Glomerular endothelial cell (primary cell): ENCODE results near the gene APLP2. TPM values are rescaled to one million over a fixed set of nuclear protein-coding genes. Genes with fewer than 3 reads are reported as not detected.

Experiments used
- DNase-seq: peaks from one replicate; pipeline ENCODE4 v3.0.0-alpha.2; 2011; ENCODE audit warnings: low read depth, low spot score; ENCODE audit errors: extremely low read depth
- total RNA-seq: library from RNA; depleted of rRNA; stranded (reverse); fragments of >200 nt; gene quantifications from 2 replicates; pipeline ENCODE4 v1.2.3, GENCODE V29; 2015

Gene APLP2
- total RNA-seq, 1 donor from 2014 or later, result 1,168 TPM

DNA sequence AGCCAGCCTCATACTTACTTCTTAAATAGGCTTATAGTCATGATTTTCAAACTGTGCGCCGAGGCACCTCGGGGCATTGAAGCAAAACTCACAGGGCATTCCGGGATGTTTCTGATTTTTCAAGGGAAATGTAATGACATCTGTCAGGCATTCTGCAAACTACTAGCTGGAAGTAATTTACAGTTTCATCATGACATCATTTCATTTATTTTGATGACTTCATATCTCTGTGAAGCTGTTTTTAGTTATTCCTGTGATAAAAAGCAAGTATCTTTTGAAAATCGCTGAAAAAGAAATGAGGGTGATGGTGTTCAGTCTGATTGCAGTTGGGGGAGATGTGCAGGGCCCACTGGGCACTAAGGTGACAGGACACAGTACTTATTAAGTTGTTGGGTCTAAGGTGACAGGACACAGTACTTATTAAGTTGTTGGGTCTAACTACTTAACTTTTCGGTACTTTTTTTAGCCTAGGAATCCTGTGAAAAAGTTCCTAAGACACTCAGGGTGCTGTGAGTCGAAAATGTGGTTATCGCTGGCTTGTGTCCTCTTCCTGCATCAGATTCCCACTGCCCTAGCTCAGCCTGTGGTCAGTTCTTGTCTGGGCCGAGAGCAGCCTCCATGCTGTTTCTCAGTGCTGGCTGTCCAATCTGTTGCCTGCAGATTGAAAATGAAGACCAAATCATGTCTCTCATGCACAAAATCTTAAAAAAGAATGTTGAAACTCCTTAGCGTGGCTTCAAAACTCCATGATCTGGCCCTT lies 42.6 kb downstream of the APLP2 start:
- no peak for DNase-seq

DNA sequence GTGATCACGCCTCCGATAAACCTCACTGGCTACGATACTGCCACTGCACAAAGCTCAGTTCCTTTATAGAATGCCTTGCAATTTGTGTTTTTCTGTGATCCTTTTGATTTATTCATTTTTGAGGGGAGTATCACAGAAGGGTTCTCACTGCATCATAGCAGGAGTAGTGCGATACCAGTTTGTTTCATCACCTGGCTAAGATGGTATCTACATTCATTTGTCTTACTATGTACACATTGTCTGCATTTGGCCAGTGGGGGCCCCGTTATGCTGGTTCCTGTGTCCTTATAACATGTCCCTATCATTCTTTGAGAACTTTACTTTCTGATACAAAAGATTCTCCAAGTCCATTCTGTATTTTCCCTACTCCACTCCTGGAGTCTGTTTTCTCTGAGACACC lies 44.6 kb downstream of the APLP2 start:
- no peak for DNase-seq

DNA sequence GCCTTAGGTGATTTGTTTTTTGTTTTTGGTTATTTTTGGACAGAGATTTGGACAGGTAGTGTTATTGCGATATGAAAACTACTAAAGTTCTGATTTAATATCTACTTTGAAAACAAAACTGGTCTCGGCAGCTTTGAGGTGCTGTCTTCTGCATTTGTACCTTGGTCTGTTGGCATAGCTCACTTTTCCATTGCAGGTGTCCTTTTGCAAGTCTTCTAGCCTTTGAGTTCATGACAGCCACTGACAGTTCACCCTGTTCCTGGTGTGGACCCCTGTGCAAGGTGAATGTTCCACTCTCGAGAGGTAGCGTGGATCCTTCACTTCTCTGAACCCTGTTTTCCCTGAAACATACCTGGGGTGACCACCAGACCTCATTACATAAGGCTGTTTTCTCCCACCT lies 45.0 kb downstream of the APLP2 start:
- no peak for DNase-seq

DNA sequence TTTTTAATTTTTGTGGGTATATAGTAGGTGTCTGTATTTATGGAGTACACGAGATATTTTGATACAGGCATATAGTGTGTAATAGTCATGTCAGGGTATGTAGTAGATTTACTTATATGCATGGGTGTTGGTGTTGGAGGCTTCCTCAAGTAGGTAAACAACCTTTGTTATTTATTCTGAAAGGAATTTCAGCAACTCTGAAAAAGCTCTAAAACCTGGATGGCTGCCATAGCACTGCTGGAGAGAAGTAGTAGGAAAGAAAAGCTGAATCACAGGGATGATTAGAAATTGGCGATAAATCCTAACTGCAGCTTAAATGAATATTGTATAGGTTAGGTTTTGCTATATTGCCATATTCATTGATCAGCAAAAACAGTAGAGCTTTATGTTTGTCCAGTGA lies 45.5 kb downstream of the APLP2 start:
- DNase-seq, result no peak

DNA sequence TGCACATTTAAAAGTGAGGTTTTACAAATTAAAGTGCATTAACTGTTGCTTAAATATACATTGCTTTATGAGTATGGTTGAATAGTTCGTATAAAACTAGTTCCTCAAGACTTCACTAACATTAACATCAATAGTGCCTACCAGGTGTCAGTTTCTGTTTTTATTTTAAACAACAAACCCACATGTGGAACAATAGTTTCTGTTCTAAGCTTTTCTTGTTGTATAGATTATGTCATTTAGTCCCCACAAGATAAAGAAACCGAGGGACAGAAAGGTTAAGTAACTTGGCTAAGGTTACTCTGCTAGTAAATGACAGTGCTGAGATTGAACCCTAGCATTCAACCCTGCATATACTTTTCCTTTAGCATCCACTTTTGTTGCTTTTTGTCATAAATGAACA lies 48.5 kb downstream of the APLP2 start:
- no peak for DNase-seq

DNA sequence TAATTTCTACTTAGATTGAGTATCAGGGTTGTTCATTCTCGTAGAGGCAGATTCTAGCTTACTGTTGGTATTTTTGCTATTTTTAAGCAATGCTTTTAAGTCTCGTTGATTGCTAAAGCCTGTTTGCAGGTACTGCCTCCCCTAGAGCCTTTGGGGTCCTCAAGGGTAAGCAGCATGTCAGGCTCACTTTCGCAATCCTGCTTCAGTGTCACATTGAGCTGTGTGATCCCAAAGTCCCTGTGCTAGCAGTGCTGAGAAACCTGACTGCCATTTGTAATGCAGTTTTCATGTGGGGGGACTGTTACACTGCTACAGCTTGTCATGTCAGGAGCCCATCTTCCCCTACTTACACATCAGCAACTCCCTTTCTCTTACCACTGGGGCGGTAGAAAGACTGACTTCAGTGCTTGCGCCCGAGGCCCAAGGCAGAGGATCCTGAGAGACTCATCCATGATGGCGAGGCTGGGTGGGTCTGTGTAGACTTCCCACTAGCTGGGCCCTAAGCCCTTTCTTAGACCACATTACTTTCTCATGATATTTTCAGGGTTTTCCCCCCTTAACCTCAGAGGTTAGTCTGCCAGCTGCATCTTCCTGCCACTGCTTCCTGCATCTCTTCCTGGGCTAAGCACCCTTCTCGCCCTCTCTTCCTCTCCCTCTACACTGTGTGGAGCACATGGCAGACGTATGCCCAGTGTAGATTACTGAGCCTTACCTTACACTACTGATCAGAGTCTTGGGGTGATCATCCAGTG lies 49.1 kb downstream of the APLP2 start:
- no peak for DNase-seq

DNA sequence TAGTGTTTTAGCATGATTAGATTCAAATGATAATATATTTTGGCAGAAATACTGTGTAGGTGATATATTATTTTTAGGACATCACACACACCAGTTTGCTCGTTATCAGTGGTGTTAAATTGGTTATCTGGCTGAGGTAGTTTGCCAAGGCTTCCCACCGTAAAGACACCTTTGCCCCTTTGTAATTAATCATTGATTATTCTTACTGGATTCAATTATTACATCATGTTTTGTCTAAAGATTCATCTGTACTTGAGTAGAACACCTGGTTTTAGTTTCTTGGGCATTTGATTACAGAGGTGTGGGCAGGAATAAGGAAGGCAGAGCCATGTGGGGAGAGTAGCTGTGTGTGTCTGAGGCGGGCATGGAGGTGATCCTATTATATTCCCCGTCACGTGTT lies 50.4 kb downstream of the APLP2 start:
- DNase-seq, result no peak

DNA sequence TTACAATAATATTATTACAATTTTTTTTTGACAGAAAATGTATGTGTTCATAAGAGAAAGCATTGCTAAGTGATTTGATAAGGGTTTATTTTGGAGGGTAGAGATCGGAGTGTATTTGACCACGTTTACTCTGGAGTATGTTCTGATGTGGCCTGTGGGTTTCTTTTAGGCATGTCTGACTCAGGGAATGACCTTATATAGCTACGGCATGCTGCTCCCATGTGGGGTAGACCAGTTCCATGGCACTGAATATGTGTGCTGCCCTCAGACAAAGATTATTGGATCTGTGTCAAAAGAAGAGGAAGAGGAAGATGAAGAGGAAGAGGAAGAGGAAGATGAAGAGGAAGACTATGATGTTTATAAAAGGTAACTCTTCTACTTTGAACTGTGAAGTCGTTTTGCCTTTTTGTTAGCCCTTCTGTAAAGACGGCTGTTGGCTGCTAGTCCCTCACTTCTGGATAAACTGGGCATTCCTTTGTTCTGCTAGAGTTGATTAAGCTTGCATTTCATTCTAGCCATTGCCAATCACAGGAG lies 51.8 kb downstream of the APLP2 start:
- no peak for DNase-seq

DNA sequence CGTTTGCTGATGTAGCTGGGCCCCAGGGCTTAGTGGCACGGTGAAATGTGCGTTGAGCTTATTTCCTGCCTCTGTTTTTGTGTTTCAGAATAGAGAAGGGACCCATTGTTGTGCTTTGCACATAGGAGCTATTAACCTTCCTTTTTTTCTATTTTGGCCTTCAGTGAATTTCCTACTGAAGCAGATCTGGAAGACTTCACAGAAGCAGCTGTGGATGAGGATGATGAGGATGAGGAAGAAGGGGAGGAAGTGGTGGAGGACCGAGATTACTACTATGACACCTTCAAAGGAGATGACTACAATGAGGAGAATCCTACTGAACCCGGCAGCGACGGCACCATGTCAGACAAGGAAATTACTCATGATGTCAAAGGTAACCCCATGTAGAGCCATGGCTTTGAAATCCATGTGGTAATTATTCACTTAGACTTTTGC lies 52.5 kb downstream of the APLP2 start:
- no peak for DNase-seq

DNA sequence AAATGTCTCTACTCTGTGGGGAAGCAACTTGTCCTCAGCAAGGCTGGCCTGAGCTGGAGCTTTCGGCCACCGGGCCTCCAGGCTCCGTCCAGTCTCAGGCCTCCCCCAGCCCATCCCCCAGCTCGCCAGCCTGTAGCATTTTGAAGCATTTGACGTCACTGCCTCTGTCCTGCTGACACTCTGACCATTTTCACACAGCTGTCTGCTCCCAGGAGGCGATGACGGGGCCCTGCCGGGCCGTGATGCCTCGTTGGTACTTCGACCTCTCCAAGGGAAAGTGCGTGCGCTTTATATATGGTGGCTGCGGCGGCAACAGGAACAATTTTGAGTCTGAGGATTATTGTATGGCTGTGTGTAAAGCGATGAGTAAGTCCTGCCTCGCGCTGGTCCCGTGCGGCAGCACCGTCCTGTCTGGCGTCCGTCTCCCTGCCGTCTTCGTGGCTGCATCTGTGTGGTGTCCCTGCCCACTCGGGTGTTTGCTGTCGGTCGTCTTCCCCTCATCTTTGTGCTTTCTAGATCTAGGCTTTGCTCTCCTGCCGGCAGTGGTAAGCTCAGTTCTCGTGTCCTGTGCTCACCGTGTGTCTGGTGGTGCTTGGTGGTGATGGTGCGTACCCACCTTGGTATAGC lies 53.8 kb downstream of the APLP2 start:
- no peak for DNase-seq

DNA sequence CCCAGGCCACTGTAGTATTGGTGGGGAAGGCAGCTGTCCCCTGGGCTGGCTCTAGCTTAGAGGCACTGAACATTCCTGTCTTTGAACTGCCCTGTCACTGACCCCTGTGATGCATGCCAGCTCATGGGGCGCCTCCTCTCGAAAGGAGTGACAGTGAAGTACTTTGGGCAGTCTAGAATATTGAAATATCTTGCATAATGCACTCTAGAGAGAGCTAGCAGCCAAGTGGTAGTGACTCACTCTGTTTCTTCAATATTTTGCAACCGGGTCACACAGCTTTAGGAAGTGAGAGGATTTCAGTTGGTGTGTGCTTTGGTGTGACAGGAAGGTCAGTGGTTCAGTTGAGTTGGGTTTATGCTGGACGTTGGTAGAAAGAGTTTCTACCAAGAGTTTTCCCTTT lies 54.4 kb downstream of the APLP2 start:
- DNase-seq, result no peak

DNA sequence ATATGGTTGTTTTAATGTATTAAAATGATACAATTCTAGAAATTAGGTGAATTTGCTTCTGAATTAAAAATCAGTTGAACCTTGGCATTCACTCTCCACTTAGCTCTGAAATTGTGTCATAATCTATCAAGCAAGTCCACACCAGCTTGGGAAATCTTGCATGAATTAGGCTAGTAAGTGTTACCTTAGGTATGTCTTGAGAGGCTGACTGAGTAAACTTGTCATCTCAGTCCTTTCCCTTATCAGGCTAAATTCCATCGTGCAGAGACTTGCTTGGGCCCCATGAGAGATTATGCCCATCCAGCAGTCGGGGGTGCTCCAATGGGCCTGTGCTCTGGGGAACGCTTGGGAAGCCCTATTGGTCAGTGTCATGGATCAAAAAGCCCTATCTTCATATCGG lies 55.9 kb downstream of the APLP2 start:
- no peak for DNase-seq

DNA sequence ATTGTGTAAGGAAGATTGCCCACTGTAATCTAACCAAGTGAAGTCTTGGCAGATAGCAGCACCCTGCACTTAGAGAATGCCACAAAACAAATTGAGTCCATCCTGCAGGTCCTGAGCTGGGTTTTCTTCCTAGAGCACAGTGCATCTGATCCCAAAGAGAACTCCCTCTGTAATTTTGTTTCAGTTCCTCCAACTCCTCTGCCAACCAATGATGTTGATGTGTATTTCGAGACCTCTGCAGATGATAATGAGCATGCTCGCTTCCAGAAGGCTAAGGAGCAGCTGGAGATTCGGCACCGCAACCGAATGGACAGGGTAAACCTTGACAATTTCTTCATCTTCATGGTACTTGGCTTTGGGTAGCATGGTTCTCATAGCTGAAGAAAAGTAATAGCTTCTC lies 56.8 kb downstream of the APLP2 start:
- no peak for DNase-seq

DNA sequence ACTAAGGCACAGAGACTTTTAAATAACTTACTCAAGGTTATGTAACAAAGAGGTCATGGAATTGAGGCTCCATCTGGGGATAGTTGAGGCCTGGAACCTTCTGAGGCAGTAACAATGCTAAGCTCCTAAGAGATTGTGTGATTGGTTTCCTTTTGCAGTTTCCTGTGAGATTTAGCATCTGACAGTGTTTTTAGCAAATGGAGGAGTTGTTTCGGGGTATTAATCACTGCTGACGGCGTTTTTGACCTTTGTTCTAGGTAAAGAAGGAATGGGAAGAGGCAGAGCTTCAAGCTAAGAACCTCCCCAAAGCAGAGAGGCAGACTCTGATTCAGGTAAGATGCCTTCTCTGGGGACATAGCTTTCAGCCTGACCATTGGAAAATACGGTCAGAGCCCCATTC lies 57.8 kb downstream of the APLP2 start:
- DNase-seq, result no peak

DNA sequence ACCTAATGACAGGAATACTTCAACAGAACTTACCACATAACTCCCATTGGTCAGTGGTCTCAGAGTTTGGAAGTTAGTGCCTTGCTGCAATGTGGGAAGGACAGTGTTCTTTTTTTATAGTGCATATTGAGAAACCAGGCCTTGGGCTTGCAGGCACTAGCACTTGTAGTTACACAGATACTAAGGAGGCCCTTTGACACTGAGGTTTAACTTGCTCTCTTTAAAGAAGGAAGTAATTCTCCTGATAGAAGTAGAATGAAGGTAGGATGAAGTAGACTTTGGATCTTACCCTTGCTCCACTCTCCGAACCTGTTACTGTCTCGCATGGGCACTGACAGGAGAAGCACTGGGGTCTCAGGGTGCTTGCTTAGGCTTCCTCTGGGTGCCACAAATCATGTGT lies 58.9 kb downstream of the APLP2 start:
- no peak for DNase-seq

DNA sequence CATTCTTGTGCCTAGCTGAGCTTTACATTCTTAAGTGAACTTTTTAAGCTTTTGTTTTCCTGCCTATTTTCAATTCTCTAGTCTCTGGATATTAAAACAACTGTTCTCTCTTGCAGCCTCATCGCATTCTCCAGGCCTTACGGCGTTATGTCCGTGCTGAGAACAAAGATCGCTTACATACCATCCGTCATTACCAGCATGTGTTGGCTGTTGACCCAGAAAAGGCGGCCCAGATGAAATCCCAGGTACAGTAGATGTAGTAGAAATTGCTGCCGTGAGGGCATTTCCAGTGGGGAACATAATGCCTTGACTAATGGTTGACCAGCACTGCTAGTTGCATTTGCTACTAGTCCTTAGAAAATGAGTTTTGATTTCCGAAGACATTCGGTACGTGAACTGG lies 60.2 kb downstream of the APLP2 start:
- DNase-seq, result no peak

DNA sequence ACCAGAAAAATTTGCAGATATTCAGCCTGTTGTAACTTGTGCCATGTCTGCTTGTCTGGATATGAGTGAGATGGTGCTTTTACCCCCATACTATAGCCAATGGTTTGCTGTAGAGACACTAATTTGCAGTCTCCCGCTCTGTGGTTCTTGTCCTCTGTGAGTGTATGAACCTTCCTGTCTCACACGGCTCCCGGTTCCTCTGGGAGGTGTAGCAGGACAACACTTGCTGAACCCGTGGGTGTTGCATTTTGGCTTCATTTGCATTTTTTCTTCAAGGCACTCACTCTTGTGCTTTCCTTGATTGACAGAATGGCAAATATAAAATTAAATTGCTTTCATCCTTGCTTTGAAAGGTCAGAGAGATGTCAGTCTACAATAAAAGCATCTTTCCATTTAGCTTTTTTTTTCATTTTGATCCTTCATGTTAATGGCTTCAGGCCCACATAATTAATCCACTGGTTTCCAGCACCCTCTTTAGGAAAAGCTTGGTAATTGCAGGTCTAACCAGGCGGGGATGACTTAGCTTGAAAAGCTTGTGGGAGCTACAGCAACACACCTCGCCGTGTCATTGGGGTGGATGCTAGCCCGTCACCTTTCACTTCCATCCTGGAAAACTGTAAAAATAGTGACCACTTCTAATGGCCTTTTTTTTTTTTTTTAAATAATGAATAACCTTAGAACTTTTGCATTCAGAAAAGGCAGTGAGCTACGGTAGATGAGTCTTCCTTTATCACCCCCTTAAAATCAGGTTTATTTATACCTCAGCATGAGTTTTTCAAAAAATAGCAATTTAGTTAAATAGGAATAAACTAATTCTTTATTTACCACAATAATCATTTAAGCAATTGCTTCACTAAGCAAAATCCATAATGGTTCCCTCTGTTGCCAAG lies 62.5 kb downstream of the APLP2 start:
- peak; percentile 44 for DNase-seq

DNA sequence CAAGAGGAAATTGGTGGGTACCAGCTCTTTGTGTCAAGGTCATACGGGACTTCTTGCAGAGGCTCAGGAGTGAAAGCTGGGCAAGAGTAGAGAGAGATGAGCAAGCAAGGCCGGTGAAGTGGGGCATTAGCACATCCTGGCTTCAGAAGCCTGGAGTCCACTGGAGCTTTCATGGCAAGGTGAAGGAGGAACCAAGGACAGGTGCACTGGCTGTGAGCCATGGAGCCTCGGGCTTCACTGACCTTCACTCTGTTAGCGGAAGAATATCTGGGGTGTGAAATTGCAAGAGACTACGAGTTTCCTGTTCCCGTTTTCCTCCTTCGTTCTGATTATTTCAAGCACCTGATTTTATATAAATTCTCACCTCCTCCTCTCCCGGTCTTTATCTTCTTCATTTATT lies 64.0 kb downstream of the APLP2 start:
- DNase-seq, result no peak

DNA sequence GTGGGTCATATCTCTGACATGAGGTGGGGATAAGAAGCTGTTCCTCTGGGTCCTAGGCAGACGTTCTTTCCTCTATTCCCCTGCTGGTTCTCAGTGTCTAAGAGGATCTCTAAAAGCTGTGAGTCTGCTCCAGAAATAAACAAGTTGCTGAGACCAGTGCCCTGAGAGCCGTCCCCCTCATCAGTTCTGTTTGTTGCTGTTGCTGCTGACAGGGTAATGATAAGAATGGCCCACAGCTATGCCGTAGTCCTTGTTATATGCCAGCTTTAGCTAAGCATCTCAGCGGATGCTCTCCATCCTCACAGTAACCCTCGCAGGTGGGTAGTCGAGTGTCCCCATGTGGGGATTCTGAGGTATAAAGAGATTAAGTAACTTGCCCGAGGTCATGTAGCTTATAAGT lies 66.4 kb downstream of the APLP2 start:
- no peak for DNase-seq

DNA sequence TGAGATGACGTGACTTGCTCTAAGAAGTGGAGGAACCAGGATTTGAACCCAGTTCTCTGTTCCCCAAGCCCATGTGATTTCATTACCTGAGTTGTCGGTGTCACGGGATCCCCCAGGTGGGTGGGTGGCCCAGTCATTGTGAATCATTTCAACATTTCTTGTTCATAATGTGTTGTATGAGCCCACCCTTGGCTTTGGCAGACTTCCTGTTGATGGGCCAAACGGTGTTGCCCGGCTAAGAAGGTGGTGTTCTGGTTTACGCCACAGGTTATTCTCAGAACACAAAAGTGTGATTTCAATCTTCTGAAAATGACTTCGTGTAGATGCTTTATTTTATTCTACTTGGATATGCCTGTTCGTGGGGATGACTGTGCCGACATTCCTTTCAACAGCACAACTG lies 68.3 kb downstream of the APLP2 start:
- no peak for DNase-seq

DNA sequence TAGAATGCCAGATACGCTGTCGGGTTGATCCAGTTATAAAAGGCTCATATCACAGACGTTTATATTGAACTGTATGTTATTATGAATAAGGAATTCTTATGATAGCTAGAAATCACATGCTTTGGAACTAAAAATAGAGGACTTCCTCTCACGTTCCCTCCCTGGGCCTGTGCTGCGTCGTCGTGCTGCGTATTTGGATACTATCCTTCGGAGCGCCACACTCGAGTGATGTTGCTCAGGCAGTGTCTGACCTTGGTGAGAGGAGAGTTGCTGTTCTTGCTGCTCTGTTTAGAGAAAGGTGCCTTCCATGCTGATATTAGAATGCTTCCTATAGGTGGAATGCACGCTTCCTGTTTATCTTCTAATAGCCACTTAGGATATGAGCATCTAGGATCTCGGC lies 69.7 kb downstream of the APLP2 start:
- no peak for DNase-seq
